Endothelial cell of umbilical vein (primary cell): ENCODE measurements around the gene SPEF2. TPM values are rescaled to one million over a fixed set of nuclear protein-coding genes. Genes with fewer than 3 reads are reported as not detected.

ENCODE experiments used
- BruUV-seq: library from RNA; stranded (reverse); fragments of 400-500 nt; replicated peaks from 2 replicates; lab custom pipeline; 2021; lab: Mats Ljungman, UMichigan
- CTCF ChIA-PET: fragments of 300-600, 350-600 bp; sonication (Branson Sonifier 250); formaldehyde crosslinking; loops from one replicate; lab custom pipeline; 2021; ENCODE audit warnings: antibody characterized with exemption, inconsistent platforms; lab: Charles Lee
- POLR2A ChIA-PET: fragments of 300-600, 350-600 bp; sonication (Branson Sonifier 250); formaldehyde crosslinking; loops from one replicate; lab custom pipeline; 2021; ENCODE audit warnings: antibody characterized with exemption, inconsistent platforms; lab: Charles Lee
- DNase-seq: peaks from one replicate; pipeline ENCODE4 v3.0.0-alpha.2; 2011; ENCODE audit warnings: low read depth, low spot score
- FAIRE-seq: peaks from 2 replicates; lab custom pipeline; 2011; peaks lifted over from hg19 to GRCh38; lab: Jason Lieb, UNC
- H2AFZ ChIP-seq: 2 replicates; pipeline ENCODE4 v1.6.0; 2012; ENCODE audit warnings: low read depth, low read length, control low read depth, inconsistent platforms
- H3K27ac ChIP-seq: 2 replicates; pipeline ENCODE4 v1.5.1; 2011; ENCODE audit warnings: low read depth, mild to moderate bottlenecking, control low read depth, low read length, moderate library complexity; ENCODE audit not compliant: insufficient read depth
- H3K27me3 ChIP-seq, 2 experiments: 2 replicates each; pipeline versions ENCODE4 v1.6.0 to v1.6.1; 2011; ENCODE audit warnings: low read length in 2 of 2, mixed read lengths in 1 of 2; ENCODE audit not compliant: control insufficient read depth in 2 of 2, insufficient read depth in 2 of 2
- H3K36me3 ChIP-seq, 2 experiments: 2 replicates in 1 of 2; 3 replicates in 1 of 2; pipeline ENCODE4 v1.5.1; 2011; ENCODE audit warnings: low read length in 2 of 2, mild to moderate bottlenecking in 1 of 2, moderate library complexity in 1 of 2; ENCODE audit not compliant: control insufficient read depth in 2 of 2, insufficient read depth in 2 of 2; ENCODE audit errors: extremely low read depth in 1 of 2
- H3K4me1 ChIP-seq: 3 replicates; pipeline ENCODE4 v1.5.1; 2011; ENCODE audit warnings: mild to moderate bottlenecking, low read length; ENCODE audit not compliant: control insufficient read depth, insufficient read depth; ENCODE audit errors: extremely low read depth
- H3K4me2 ChIP-seq: 2 replicates; pipeline ENCODE4 v1.6.1; 2011; ENCODE audit warnings: low read length, control low read depth, mixed read lengths; ENCODE audit not compliant: insufficient read depth
- H3K4me3 ChIP-seq, 3 experiments: fragments of 200-600 bp in 1 of 3; sonication (generic), shearing (Covaris generic) in 1 of 3; replicated peaks in 1 of 3; 2 replicates each; pipeline ENCODE4 v1.5.1; 2011 to 2016; ENCODE audit warnings: control low read depth in 3 of 3, low read length in 3 of 3, mild to moderate bottlenecking in 2 of 3, inconsistent platforms in 1 of 3, low read depth in 1 of 3, moderate library complexity in 1 of 3; ENCODE audit not compliant: insufficient read depth in 1 of 3
- H3K79me2 ChIP-seq: 2 replicates; pipeline ENCODE4 v1.6.0; 2012; ENCODE audit warnings: low read length, inconsistent platforms; ENCODE audit not compliant: control insufficient read depth, insufficient read depth
- H3K9ac ChIP-seq: replicated peaks from 2 replicates; pipeline ENCODE3; 2011; ENCODE audit warnings: low read length, control low read depth; ENCODE audit not compliant: insufficient read depth; ENCODE audit errors: extremely low read depth
- H3K9me1 ChIP-seq: replicated peaks from 3 replicates; pipeline ENCODE4 v1.6.0; 2011; ENCODE audit warnings: mild to moderate bottlenecking, low read length; ENCODE audit not compliant: control insufficient read depth, insufficient read depth; ENCODE audit errors: extremely low read depth
- H3K9me3 ChIP-seq: replicated peaks from 2 replicates; pipeline ENCODE4 v1.5.1; 2012; ENCODE audit warnings: low read length, inconsistent platforms; ENCODE audit not compliant: control insufficient read depth, insufficient read depth
- H4K20me1 ChIP-seq: replicated peaks from 2 replicates; pipeline ENCODE3; 2011; ENCODE audit warnings: mild to moderate bottlenecking, low read length; ENCODE audit not compliant: control insufficient read depth, insufficient read depth; ENCODE audit errors: extremely low read depth
- CTCF ChIP-seq, 2 donors: IDR thresholded peaks; 1 replicate in 1 of 2; 2 replicates in 1 of 2; pipeline ENCODE4 v1.5.1; 2011; ENCODE audit warnings: low read length in 2 of 2, mild to moderate bottlenecking in 2 of 2, moderate library complexity in 2 of 2, control low read depth in 1 of 2, inconsistent platforms in 1 of 2, low read depth in 1 of 2; ENCODE audit not compliant: insufficient read depth in 1 of 2; ENCODE audit errors: extremely low read depth in 1 of 2
- EZH2 ChIP-seq: IDR thresholded peaks from 2 replicates; pipeline ENCODE4 v1.6.1; 2012; ENCODE audit warnings: borderline replicate concordance, low read depth, mild to moderate bottlenecking, moderate library complexity, low read length, inconsistent platforms; ENCODE audit not compliant: severe bottlenecking
- FOS ChIP-seq: IDR thresholded peaks from 2 replicates; pipeline ENCODE4 v1.6.1; 2011; ENCODE audit warnings: mild to moderate bottlenecking, low read length, moderate library complexity, borderline replicate concordance; ENCODE audit not compliant: insufficient read depth
- GATA2 ChIP-seq: IDR thresholded peaks from 2 replicates; pipeline ENCODE4 v1.7.0; 2011; ENCODE audit warnings: low read depth, mild to moderate bottlenecking, moderate library complexity, mixed read lengths, low read length; ENCODE audit not compliant: insufficient read length, insufficient read depth
- JUN ChIP-seq: IDR thresholded peaks from 2 replicates; pipeline ENCODE4 v1.6.1; 2011; ENCODE audit warnings: borderline replicate concordance, low read depth; ENCODE audit not compliant: insufficient read length, insufficient read depth
- MAX ChIP-seq: IDR thresholded peaks from 2 replicates; pipeline ENCODE4 v1.6.1; 2011; ENCODE audit not compliant: insufficient read depth, insufficient read length
- MYC ChIP-seq: IDR thresholded peaks from one replicate; pipeline ENCODE4 v1.6.1; 2011; ENCODE audit warnings: mild to moderate bottlenecking, low read depth, low read length
- POLR2A ChIP-seq: IDR thresholded peaks from 2 replicates; pipeline ENCODE4 v1.6.1; 2012; ENCODE audit warnings: low read depth, mild to moderate bottlenecking, control low read depth, low read length
- POLR2AphosphoS5 ChIP-seq: IDR thresholded peaks from 2 replicates; pipeline ENCODE4 v1.6.1; 2012; ENCODE audit warnings: low read depth, mild to moderate bottlenecking, control low read depth, low read length, moderate library complexity; ENCODE audit not compliant: insufficient read depth
- dilution Hi-C: fragments of 300-500 bp; cut with MboI; formaldehyde crosslinking; loops from one replicate; pipeline ENCODE4 v1.15.0; 2019; ENCODE audit warnings: low sequenced_read_pairs; ENCODE audit not compliant: extremely low pct_ligation_motif_present
- intact Hi-C: fragments of 100-400 bp; cut with micrococcal nuclease; formaldehyde crosslinking; loops from one replicate; pipeline ENCODE4 v1.10.0; 2022
- polyA plus RNA-seq, 4 experiments: library from polyadenylated mRNA; depleted of rRNA in 3 of 4; stranded (reverse) in 3 of 4; unstranded in 1 of 4; fragments of >200 nt; gene quantifications; 2 replicates each; pipeline versions ENCODE4 v1.2.1 to v1.2.3, GENCODE V29; 2011 to 2012; ENCODE audit warnings: missing spikeins in 1 of 4
- total RNA-seq: library from RNA; stranded (reverse); gene quantifications from 2 replicates; pipeline ENCODE4 v1.2.3, GENCODE V29; 2021

SPEF2 gene
- total and polyA plus RNA-seq, 2 donors (not counting 3 experiments of a cell fraction or from before 2014, with no cell fraction given) = 0.28 to 0.73 TPM

DNA sequence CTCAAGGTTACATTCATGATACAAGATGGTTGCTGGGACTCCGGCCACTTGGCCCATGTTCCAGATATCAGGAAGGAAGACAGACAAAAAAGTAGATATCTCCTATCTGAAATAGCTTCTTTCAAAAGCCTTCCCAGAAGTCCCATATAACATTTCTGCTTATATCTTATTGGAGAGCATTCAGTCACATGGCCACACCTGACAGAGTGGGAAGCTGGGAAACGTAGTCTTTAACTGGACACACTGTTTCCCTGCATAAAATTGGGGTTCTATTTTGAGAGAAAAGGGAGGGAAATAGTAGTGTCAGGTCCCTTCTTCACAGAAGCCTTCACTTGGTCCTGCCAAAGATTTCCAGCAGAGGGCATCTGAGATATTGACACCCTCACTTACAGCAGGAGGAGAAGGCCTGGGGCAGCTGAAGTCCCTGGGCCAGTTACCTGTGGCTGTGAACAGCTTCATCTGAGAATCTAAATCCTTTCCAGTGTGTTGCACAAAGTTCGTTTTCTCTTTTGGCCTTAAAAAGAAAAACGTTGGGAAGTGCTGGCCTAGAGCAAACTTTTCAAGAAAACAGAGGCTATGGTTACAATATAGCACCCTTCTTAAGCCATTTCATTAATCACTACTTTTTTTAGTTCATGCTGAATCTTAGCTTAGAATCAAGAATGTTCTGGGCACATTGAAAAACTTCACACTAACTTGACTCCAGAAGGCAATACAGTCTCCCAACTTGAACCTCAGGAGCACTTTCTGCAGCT is 33.5 kb downstream of the SPEF2 start:
- H3K4me1 ChIP-seq = no peaks in the 10 kb centered on the region
- no peaks in the 10 kb centered on the region for H3K27me3 ChIP-seq
- DNase-seq (peak; percentile 57), FAIRE-seq (peak; percentile 81)
- H3K79me2 ChIP-seq = no peaks in the 10 kb centered on the region
- ChIA-PET CTCF (interaction anchor here (0.7 to 6.5 kb wide), 28 partner anchors 8 to 560 kb away, joined by 3 to 339 read pairs (median 4); partner anchors contain the start of genes CAPSL and IL7R), POLR2A (no interaction called here)
- no peak for TF ChIP-seq MAX
- peak; percentile 35 to 68 for TF ChIP-seq CTCF (IDR thresholded peaks at IDR 0.05; ENCODE audit: extremely low read depth in 1 of 2, insufficient read depth in 1 of 2, low read depth in 1 of 2, low read length in 2 of 2)
- H3K9ac ChIP-seq = no peak overlapping the region
- H3K9me3 ChIP-seq = no peaks in the 10 kb centered on the region
- BruUV-seq = no TSS peak
- H3K4me2 ChIP-seq = no peak overlapping the region
- H3K27ac ChIP-seq = no peak overlapping the region
- no peak overlapping the region for H3K4me3 ChIP-seq
- H3K9me1 ChIP-seq = no peaks in the 10 kb centered on the region
- H3K36me3 ChIP-seq = no peaks in the 10 kb centered on the region
- dilution Hi-C loops (no loop called here), intact Hi-C loops (loop anchor here (1.0 to 5.0 kb wide), 4 partner anchors 126 to 275 kb away; no protein-coding TSS in a partner anchor)
- no peaks in the 10 kb centered on the region for H4K20me1 ChIP-seq
- no peak overlapping the region for H2AFZ ChIP-seq

GRCh38 chr5:35656721-35657120 is 39.1 kb downstream of the SPEF2 start:
- Histone ChIP-seq H3K79me2 (no peaks in the 10 kb centered on the region), H4K20me1 (no peaks in the 10 kb centered on the region), H3K9ac (no peak overlapping the region), H2AFZ (no peak overlapping the region), H3K27me3 (no peaks in the 10 kb centered on the region), H3K4me2 (no peak overlapping the region), H3K9me3 (no peaks in the 10 kb centered on the region), H3K4me1 (no peaks in the 10 kb centered on the region), H3K27ac (no peak overlapping the region), H3K36me3 (no peaks in the 10 kb centered on the region), H3K4me3 (no peak overlapping the region), H3K9me1 (no peaks in the 10 kb centered on the region)
- dilution Hi-C loops (no loop called here), intact Hi-C loops (no loop called here)
- POLR2A ChIA-PET = no interaction called here
- DNase-seq = no peak
- BruUV-seq = no TSS peak
- CTCF ChIA-PET = no interaction called here
- TF ChIP-seq GATA2 (no peak), CTCF (IDR thresholded peaks at IDR 0.05; ENCODE audit: extremely low read depth in 1 of 2, insufficient read depth in 1 of 2, low read depth in 1 of 2, low read length in 2 of 2) (no peak), JUN (no peak), EZH2 (no peak), POLR2AphosphoS5 (no peak), MYC (no peak), POLR2A (no peak), MAX (no peak), FOS (no peak)
- no peak for FAIRE-seq
